Measurements from ENCODE around the gene STAB1.

The STAB1 gene

DNA sequence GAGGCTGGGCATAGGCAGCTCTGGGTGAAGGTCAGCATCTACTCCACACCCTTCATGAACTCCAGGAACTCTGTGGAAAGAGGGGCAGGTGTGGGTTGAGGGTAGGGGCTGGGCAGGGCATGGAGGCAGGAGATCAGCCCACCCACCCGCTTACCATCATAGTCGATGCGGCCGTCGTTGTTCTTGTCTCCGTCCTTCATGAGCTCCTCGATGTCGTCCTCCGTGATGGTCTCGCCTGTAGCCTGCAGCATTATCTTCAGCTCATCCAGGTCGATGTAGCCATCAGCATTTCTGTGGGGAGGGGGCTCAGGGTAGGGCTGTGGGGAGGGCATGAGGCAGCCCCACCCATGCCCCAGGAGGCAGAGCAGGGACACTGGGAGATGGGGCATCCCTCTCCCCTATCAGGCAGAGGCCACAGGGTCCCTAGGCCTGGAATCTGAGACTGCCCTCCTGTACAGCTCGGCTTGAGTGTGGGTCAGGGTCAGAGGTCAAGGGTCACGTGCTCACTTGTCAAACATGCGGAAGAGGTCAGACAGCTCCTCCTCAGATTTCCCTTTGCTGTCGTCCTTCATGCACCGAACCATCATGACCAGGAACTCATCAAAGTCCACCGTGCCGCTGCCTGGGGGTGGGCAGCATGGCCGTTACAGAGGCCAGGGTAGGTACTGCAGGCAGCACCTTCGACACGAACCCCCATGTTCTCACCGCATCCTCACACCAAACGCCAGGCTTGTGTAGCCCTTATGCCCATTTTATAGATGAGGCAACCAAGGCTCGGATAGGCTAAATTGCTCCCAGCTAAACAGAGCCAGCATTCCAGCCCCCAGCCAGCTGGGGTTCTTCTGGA, 43.7 kb upstream of the STAB1 start:
- no peak for DNase-seq (ENCODE audit: low read depth)
- H3K4me3 ChIP-seq (ENCODE audit: low read depth, low read length), result no peak overlapping the region
- in situ Hi-C loops (cut with HindIII; ENCODE audit: low sequenced_read_pairs), result no loop called here
- TF ChIP-seq, protein P1, sequence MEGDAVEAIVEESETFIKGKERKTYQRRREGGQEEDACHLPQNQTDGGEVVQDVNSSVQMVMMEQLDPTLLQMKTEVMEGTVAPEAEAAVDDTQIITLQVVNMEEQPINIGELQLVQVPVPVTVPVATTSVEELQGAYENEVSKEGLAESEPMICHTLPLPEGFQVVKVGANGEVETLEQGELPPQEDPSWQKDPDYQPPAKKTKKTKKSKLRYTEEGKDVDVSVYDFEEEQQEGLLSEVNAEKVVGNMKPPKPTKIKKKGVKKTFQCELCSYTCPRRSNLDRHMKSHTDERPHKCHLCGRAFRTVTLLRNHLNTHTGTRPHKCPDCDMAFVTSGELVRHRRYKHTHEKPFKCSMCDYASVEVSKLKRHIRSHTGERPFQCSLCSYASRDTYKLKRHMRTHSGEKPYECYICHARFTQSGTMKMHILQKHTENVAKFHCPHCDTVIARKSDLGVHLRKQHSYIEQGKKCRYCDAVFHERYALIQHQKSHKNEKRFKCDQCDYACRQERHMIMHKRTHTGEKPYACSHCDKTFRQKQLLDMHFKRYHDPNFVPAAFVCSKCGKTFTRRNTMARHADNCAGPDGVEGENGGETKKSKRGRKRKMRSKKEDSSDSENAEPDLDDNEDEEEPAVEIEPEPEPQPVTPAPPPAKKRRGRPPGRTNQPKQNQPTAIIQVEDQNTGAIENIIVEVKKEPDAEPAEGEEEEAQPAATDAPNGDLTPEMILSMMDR (IDR thresholded peaks at IDR 0.05; ENCODE audit: low read depth, low read length, missing control alignments), result no peak

DNA sequence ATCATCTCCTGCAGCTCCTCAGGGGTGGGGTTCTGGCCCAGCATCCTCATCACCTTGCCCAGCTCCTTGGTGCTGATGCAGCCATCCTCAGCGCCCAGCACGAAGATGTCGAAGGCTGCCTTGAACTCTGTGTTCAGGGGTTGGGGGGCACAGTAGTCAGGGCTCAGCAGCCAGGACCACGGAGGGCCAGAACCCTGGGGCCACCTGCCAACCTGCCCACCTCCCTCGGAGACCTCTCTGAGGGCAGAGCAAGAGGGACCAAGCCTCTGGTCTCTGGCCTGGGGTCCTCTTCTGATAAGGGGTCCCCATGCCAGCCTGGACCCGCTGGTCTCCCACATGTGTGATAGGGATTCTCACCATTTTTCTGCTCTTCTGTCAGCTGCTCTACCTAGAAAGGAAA, 43.0 kb upstream of the STAB1 start:
- TF ChIP-seq, protein P1 (IDR thresholded peaks at IDR 0.05; ENCODE audit: low read depth, low read length, missing control alignments), result no peak
- no peak overlapping the region for H3K4me3 ChIP-seq (ENCODE audit: low read depth, low read length)
- no peak for DNase-seq (ENCODE audit: low read depth)
- in situ Hi-C loops (cut with HindIII; ENCODE audit: low sequenced_read_pairs), result no loop called here

- DNase-seq (ENCODE audit: low read depth), result no peak
- TF ChIP-seq, protein P1 (IDR thresholded peaks at IDR 0.05; ENCODE audit: low read depth, low read length, missing control alignments), result no peak
- in situ Hi-C loops (cut with HindIII; ENCODE audit: low sequenced_read_pairs), result no loop called here
- no peak overlapping the region for H3K4me3 ChIP-seq (ENCODE audit: low read depth, low read length)
Observed at GRCh38 chr3:52452570-52453221, 42.4 kb upstream of the STAB1 start.

- TF ChIP-seq, protein P1 (IDR thresholded peaks at IDR 0.05; ENCODE audit: low read depth, low read length, missing control alignments), result no peak
- no peak for DNase-seq (ENCODE audit: low read depth)
- peak within 1 kb of the TSS; percentile 91 for H3K4me3 ChIP-seq (ENCODE audit: low read depth, low read length)
- in situ Hi-C loops (cut with HindIII; ENCODE audit: low sequenced_read_pairs), result no loop called here
Observed at GRCh38 chr3:52453496-52454249, 41.5 kb upstream of the STAB1 start, which contains the start of gene TNNC1. TNNC1 (minus strand) TSS chr3:52454041; CDS start chr3:52454015, 26 bp downstream.

GRCh38 chr3:52454250-52454937, 40.7 kb upstream of the STAB1 start:
- H3K4me3 ChIP-seq (ENCODE audit: low read depth, low read length), result no peak overlapping the region
- TF ChIP-seq, protein P1 (IDR thresholded peaks at IDR 0.05; ENCODE audit: low read depth, low read length, missing control alignments), result no peak
- in situ Hi-C loops (cut with HindIII; ENCODE audit: low sequenced_read_pairs), result no loop called here
- DNase-seq (ENCODE audit: low read depth), result no peak

GRCh38 chr3:52454938-52455282, 40.2 kb upstream of the STAB1 start:
- DNase-seq (ENCODE audit: low read depth), result no peak
- in situ Hi-C loops (cut with HindIII; ENCODE audit: low sequenced_read_pairs), result no loop called here
- TF ChIP-seq, protein P1 (IDR thresholded peaks at IDR 0.05; ENCODE audit: low read depth, low read length, missing control alignments), result no peak
- H3K4me3 ChIP-seq (ENCODE audit: low read depth, low read length), result peak overlapping the region; percentile 91
